HepG2 (cell line): ENCODE data around the gene OCSTAMP.

Source experiments
- EHMT2 ChIP-seq: fragments of 200-600 bp; sonication (generic); IDR thresholded peaks from 2 replicates; pipeline ENCODE4 v1.7.0; 2017; ENCODE audit warnings: antibody characterized with exemption, low read depth, low read length, borderline replicate concordance
- KLF13 ChIP-seq: sonication (generic); formaldehyde crosslinking; IDR thresholded peaks from 2 replicates; pipeline ENCODE4 v1.4.0; 2020; ENCODE audit warnings: mild to moderate bottlenecking, missing genetic modification reagents
- KMT2B ChIP-seq: IDR thresholded peaks from 2 replicates; pipeline ENCODE4 v1.6.1; 2016; ENCODE audit warnings: missing genetic modification reagents, missing compliant biosample characterization
- MAFK ChIP-seq, 2 experiments: IDR thresholded peaks in 1 of 2; conservative IDR thresholded peaks in 1 of 2; 2 replicates each; pipeline ENCODE4 v1.6.1; 2011; ENCODE audit warnings: improper control_type of control experiment in 2 of 2, low read length in 2 of 2
- POLR2AphosphoS5 ChIP-seq: IDR thresholded peaks from 2 replicates; pipeline ENCODE4 v1.6.1; 2012; ENCODE audit warnings: low read depth, low read length
- SIN3A ChIP-seq: IDR thresholded peaks from 2 replicates; pipeline ENCODE4 v1.6.1; 2011; ENCODE audit warnings: low read depth, mild to moderate bottlenecking, control low read depth, low read length, borderline replicate concordance
- TAF1 ChIP-seq: sonication (generic); formaldehyde crosslinking; IDR thresholded peaks from 2 replicates; pipeline ENCODE4 v1.4.0; 2020; ENCODE audit warnings: missing genetic modification reagents
- TARDBP ChIP-seq: sonication (generic); formaldehyde crosslinking; IDR thresholded peaks from 2 replicates; pipeline ENCODE4 v1.8.0; 2022; ENCODE audit warnings: mild to moderate bottlenecking, missing genetic modification reagents
- ZNF841 ChIP-seq: sonication (generic); formaldehyde crosslinking; IDR thresholded peaks from 2 replicates; pipeline ENCODE4 v1.8.1; 2023; ENCODE audit warnings: missing genetic modification reagents, borderline replicate concordance
- TF ChIP-seq, protein P1 (sequence below): sonication (generic); formaldehyde crosslinking; IDR thresholded peaks from 2 replicates; pipeline ENCODE4 v1.4.0; 2020; ENCODE audit warnings: mild to moderate bottlenecking, missing genetic modification reagents
- TF ChIP-seq, protein P2 (sequence below): sonication (generic); formaldehyde crosslinking; IDR thresholded peaks from 2 replicates; pipeline ENCODE4 v1.5.0; 2020; ENCODE audit warnings: mild to moderate bottlenecking, missing genetic modification reagents, moderate library complexity

DNA sequence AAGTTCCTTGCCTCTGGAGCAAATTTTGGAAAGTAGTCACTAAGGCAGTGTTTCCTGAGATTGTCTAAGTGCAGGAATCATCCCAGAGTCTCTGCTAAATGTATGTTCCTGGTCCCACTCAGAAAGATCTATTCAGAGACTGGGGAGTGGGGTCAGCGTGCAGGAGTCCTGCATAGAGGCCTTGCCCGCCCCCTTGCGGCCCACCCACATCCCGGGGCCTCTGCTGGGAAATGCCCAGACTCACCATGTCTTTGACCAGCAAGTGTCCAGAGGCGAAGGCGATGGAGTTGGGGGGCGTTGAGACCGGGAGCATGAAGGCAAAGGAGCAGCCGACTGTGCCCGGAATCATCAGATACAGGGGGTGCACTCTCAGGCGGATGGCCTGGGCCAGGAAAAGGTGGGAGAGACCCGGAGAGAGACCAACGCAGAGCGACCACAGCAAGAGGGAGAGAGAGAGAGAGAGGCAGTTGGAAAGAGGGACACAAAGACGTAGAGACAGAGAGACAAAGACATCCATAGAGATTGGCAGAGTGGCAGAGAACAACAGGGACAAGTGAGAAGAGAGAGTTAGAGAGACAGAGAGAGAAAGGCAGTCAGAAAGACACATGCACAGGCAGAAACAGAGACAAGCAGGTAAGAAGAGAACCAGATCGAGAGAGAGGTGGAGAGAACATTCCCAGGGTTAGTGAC is 12.9 kb upstream of the OCSTAMP start:
- TF ChIP-seq MAFK (conservative IDR thresholded peaks at IDR 0.05 in 1 of 2, IDR thresholded peaks at IDR 0.05 in 1 of 2; ENCODE audit: low read length in 2 of 2) (no peak), TARDBP (no peak), KLF13 (CRISPR knock-in tag) (no peak; the same call in 1 of the 2 replicates), ZNF841 (CRISPR knock-in tag) (no peak), TAF1 (CRISPR knock-in tag) (no peak), SIN3A (no peak), EHMT2 (no peak), POLR2AphosphoS5 (no peak; the same call in 1 of the 2 replicates), KMT2B (no peak)
- TF ChIP-seq, protein P1, sequence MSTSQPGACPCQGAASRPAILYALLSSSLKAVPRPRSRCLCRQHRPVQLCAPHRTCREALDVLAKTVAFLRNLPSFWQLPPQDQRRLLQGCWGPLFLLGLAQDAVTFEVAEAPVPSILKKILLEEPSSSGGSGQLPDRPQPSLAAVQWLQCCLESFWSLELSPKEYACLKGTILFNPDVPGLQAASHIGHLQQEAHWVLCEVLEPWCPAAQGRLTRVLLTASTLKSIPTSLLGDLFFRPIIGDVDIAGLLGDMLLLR = no peak
- TF ChIP-seq, protein P2, sequence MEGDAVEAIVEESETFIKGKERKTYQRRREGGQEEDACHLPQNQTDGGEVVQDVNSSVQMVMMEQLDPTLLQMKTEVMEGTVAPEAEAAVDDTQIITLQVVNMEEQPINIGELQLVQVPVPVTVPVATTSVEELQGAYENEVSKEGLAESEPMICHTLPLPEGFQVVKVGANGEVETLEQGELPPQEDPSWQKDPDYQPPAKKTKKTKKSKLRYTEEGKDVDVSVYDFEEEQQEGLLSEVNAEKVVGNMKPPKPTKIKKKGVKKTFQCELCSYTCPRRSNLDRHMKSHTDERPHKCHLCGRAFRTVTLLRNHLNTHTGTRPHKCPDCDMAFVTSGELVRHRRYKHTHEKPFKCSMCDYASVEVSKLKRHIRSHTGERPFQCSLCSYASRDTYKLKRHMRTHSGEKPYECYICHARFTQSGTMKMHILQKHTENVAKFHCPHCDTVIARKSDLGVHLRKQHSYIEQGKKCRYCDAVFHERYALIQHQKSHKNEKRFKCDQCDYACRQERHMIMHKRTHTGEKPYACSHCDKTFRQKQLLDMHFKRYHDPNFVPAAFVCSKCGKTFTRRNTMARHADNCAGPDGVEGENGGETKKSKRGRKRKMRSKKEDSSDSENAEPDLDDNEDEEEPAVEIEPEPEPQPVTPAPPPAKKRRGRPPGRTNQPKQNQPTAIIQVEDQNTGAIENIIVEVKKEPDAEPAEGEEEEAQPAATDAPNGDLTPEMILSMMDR (CRISPR knock-in tag) = no peak
